Endothelial cell of umbilical vein (primary cell): ENCODE results near the gene PLAGL1. TPM values are rescaled to one million over a fixed set of nuclear protein-coding genes. Genes with fewer than 3 reads are reported as not detected.
A peak's percentile ranks its signal among the peaks of the same experiment; 100 is the strongest.

Source experiments
- BruUV-seq: library from RNA; stranded (reverse); fragments of 400-500 nt; replicated peaks from 2 replicates; lab custom pipeline; 2021; lab: Mats Ljungman, UMichigan
- CTCF ChIA-PET: fragments of 300-600, 350-600 bp; sonication (Branson Sonifier 250); formaldehyde crosslinking; loops from one replicate; lab custom pipeline; 2021; ENCODE audit warnings: antibody characterized with exemption, inconsistent platforms; lab: Charles Lee
- POLR2A ChIA-PET: fragments of 300-600, 350-600 bp; sonication (Branson Sonifier 250); formaldehyde crosslinking; loops from one replicate; lab custom pipeline; 2021; ENCODE audit warnings: antibody characterized with exemption, inconsistent platforms; lab: Charles Lee
- DNase-seq: peaks from one replicate; pipeline ENCODE4 v3.0.0-alpha.2; 2011; ENCODE audit warnings: low read depth, low spot score
- FAIRE-seq: peaks from 2 replicates; lab custom pipeline; 2011; peaks lifted over from hg19 to GRCh38; lab: Jason Lieb, UNC
- H2AFZ ChIP-seq: 2 replicates; pipeline ENCODE4 v1.6.0; 2012; ENCODE audit warnings: low read depth, low read length, control low read depth, inconsistent platforms
- H3K27ac ChIP-seq: 2 replicates; pipeline ENCODE4 v1.5.1; 2011; ENCODE audit warnings: low read depth, mild to moderate bottlenecking, control low read depth, low read length, moderate library complexity; ENCODE audit not compliant: insufficient read depth
- H3K27me3 ChIP-seq, 2 experiments: 2 replicates each; pipeline versions ENCODE4 v1.6.0 to v1.6.1; 2011; ENCODE audit warnings: low read length in 2 of 2, mixed read lengths in 1 of 2; ENCODE audit not compliant: control insufficient read depth in 2 of 2, insufficient read depth in 2 of 2
- H3K36me3 ChIP-seq, 2 experiments: 2 replicates in 1 of 2; 3 replicates in 1 of 2; pipeline ENCODE4 v1.5.1; 2011; ENCODE audit warnings: low read length in 2 of 2, mild to moderate bottlenecking in 1 of 2, moderate library complexity in 1 of 2; ENCODE audit not compliant: control insufficient read depth in 2 of 2, insufficient read depth in 2 of 2; ENCODE audit errors: extremely low read depth in 1 of 2
- H3K4me1 ChIP-seq: 3 replicates; pipeline ENCODE4 v1.5.1; 2011; ENCODE audit warnings: mild to moderate bottlenecking, low read length; ENCODE audit not compliant: control insufficient read depth, insufficient read depth; ENCODE audit errors: extremely low read depth
- H3K4me2 ChIP-seq: 2 replicates; pipeline ENCODE4 v1.6.1; 2011; ENCODE audit warnings: low read length, control low read depth, mixed read lengths; ENCODE audit not compliant: insufficient read depth
- H3K4me3 ChIP-seq, 3 experiments: fragments of 200-600 bp in 1 of 3; sonication (generic), shearing (Covaris generic) in 1 of 3; replicated peaks in 1 of 3; 2 replicates each; pipeline ENCODE4 v1.5.1; 2011 to 2016; ENCODE audit warnings: control low read depth in 3 of 3, low read length in 3 of 3, mild to moderate bottlenecking in 2 of 3, inconsistent platforms in 1 of 3, low read depth in 1 of 3, moderate library complexity in 1 of 3; ENCODE audit not compliant: insufficient read depth in 1 of 3
- H3K79me2 ChIP-seq: 2 replicates; pipeline ENCODE4 v1.6.0; 2012; ENCODE audit warnings: low read length, inconsistent platforms; ENCODE audit not compliant: control insufficient read depth, insufficient read depth
- H3K9ac ChIP-seq: replicated peaks from 2 replicates; pipeline ENCODE3; 2011; ENCODE audit warnings: low read length, control low read depth; ENCODE audit not compliant: insufficient read depth; ENCODE audit errors: extremely low read depth
- H3K9me1 ChIP-seq: replicated peaks from 3 replicates; pipeline ENCODE4 v1.6.0; 2011; ENCODE audit warnings: mild to moderate bottlenecking, low read length; ENCODE audit not compliant: control insufficient read depth, insufficient read depth; ENCODE audit errors: extremely low read depth
- H3K9me3 ChIP-seq: replicated peaks from 2 replicates; pipeline ENCODE4 v1.5.1; 2012; ENCODE audit warnings: low read length, inconsistent platforms; ENCODE audit not compliant: control insufficient read depth, insufficient read depth
- H4K20me1 ChIP-seq: replicated peaks from 2 replicates; pipeline ENCODE3; 2011; ENCODE audit warnings: mild to moderate bottlenecking, low read length; ENCODE audit not compliant: control insufficient read depth, insufficient read depth; ENCODE audit errors: extremely low read depth
- CTCF ChIP-seq, 2 donors: IDR thresholded peaks; 1 replicate in 1 of 2; 2 replicates in 1 of 2; pipeline ENCODE4 v1.5.1; 2011; ENCODE audit warnings: low read length in 2 of 2, mild to moderate bottlenecking in 2 of 2, moderate library complexity in 2 of 2, control low read depth in 1 of 2, inconsistent platforms in 1 of 2, low read depth in 1 of 2; ENCODE audit not compliant: insufficient read depth in 1 of 2; ENCODE audit errors: extremely low read depth in 1 of 2
- EZH2 ChIP-seq: IDR thresholded peaks from 2 replicates; pipeline ENCODE4 v1.6.1; 2012; ENCODE audit warnings: borderline replicate concordance, low read depth, mild to moderate bottlenecking, moderate library complexity, low read length, inconsistent platforms; ENCODE audit not compliant: severe bottlenecking
- FOS ChIP-seq: IDR thresholded peaks from 2 replicates; pipeline ENCODE4 v1.6.1; 2011; ENCODE audit warnings: mild to moderate bottlenecking, low read length, moderate library complexity, borderline replicate concordance; ENCODE audit not compliant: insufficient read depth
- GATA2 ChIP-seq: IDR thresholded peaks from 2 replicates; pipeline ENCODE4 v1.7.0; 2011; ENCODE audit warnings: low read depth, mild to moderate bottlenecking, moderate library complexity, mixed read lengths, low read length; ENCODE audit not compliant: insufficient read length, insufficient read depth
- JUN ChIP-seq: IDR thresholded peaks from 2 replicates; pipeline ENCODE4 v1.6.1; 2011; ENCODE audit warnings: borderline replicate concordance, low read depth; ENCODE audit not compliant: insufficient read length, insufficient read depth
- MYC ChIP-seq: IDR thresholded peaks from one replicate; pipeline ENCODE4 v1.6.1; 2011; ENCODE audit warnings: mild to moderate bottlenecking, low read depth, low read length
- POLR2A ChIP-seq: IDR thresholded peaks from 2 replicates; pipeline ENCODE4 v1.6.1; 2012; ENCODE audit warnings: low read depth, mild to moderate bottlenecking, control low read depth, low read length
- POLR2AphosphoS5 ChIP-seq: IDR thresholded peaks from 2 replicates; pipeline ENCODE4 v1.6.1; 2012; ENCODE audit warnings: low read depth, mild to moderate bottlenecking, control low read depth, low read length, moderate library complexity; ENCODE audit not compliant: insufficient read depth
- dilution Hi-C: fragments of 300-500 bp; cut with MboI; formaldehyde crosslinking; loops from one replicate; pipeline ENCODE4 v1.15.0; 2019; ENCODE audit warnings: low sequenced_read_pairs; ENCODE audit not compliant: extremely low pct_ligation_motif_present
- intact Hi-C: fragments of 100-400 bp; cut with micrococcal nuclease; formaldehyde crosslinking; loops from one replicate; pipeline ENCODE4 v1.10.0; 2022
- polyA plus RNA-seq, 4 experiments: library from polyadenylated mRNA; depleted of rRNA in 3 of 4; stranded (reverse) in 3 of 4; unstranded in 1 of 4; fragments of >200 nt; gene quantifications; 2 replicates each; pipeline versions ENCODE4 v1.2.1 to v1.2.3, GENCODE V29; 2011 to 2012; ENCODE audit warnings: missing spikeins in 1 of 4
- total RNA-seq: library from RNA; stranded (reverse); gene quantifications from 2 replicates; pipeline ENCODE4 v1.2.3, GENCODE V29; 2021
- TF ChIP-seq, protein P1 (sequence below): IDR thresholded peaks from 2 replicates; pipeline ENCODE4 v1.6.1; 2011; ENCODE audit not compliant: insufficient read depth, insufficient read length

Gene PLAGL1
- total and polyA plus RNA-seq, 2 donors (not counting 3 experiments of a cell fraction or from before 2014, with no cell fraction given): 20.9 to 40.4 TPM

- Histone ChIP-seq H2AFZ (no peak overlapping the region), H3K4me1 (no peaks in the 10 kb centered on the region), H3K79me2 (no peaks in the 10 kb centered on the region), H3K27ac (no peak overlapping the region), H4K20me1 (no peaks in the 10 kb centered on the region), H3K36me3 (no peaks in the 10 kb centered on the region), H3K9me1 (no peaks in the 10 kb centered on the region), H3K4me2 (no peak overlapping the region), H3K27me3 (no peaks in the 10 kb centered on the region), H3K9me3 (no peaks in the 10 kb centered on the region), H3K4me3 (no peak overlapping the region), H3K9ac (no peak overlapping the region)
- TF ChIP-seq, protein P1, sequence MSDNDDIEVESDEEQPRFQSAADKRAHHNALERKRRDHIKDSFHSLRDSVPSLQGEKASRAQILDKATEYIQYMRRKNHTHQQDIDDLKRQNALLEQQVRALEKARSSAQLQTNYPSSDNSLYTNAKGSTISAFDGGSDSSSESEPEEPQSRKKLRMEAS: no peak
- no peak for TF ChIP-seq GATA2
- no peak for TF ChIP-seq MYC
- TF ChIP-seq POLR2AphosphoS5: no peak
- TF ChIP-seq POLR2A: no peak
- ChIA-PET POLR2A (no interaction called here), CTCF (interaction anchor here (1.3 kb wide), 1 partner anchor 327 kb away, joined by 4 read pairs; no protein-coding TSS in a partner anchor)
- dilution Hi-C loops: no loop called here
- FAIRE-seq (no peak), DNase-seq (no peak)
- intact Hi-C loops: no loop called here
- BruUV-seq: no TSS peak
Observed at GRCh38 chr6:143902827-143903226, 105.2 kb downstream of the PLAGL1 start.

GRCh38 chr6:143901885-143902750, 105.9 kb downstream of the PLAGL1 start:
- no TSS peak for BruUV-seq
- POLR2A ChIA-PET: no interaction called here
- no peaks in the 10 kb centered on the region for H3K9me1 ChIP-seq
- no peaks in the 10 kb centered on the region for H4K20me1 ChIP-seq
- H3K9me3 ChIP-seq: no peaks in the 10 kb centered on the region
- no peaks in the 10 kb centered on the region for H3K4me1 ChIP-seq
- no peak overlapping the region for H3K9ac ChIP-seq
- peak overlapping the region; percentile 53 for H2AFZ ChIP-seq
- no peaks in the 10 kb centered on the region for H3K36me3 ChIP-seq
- no peak overlapping the region for H3K27ac ChIP-seq
- TF ChIP-seq JUN (no peak), POLR2A (no peak), GATA2 (no peak), MYC (no peak), EZH2 (no peak), POLR2AphosphoS5 (no peak), CTCF (IDR thresholded peaks at IDR 0.05; ENCODE audit: extremely low read depth in 1 of 2, insufficient read depth in 1 of 2, low read depth in 1 of 2, low read length in 2 of 2) (no peak), FOS (no peak)
- TF ChIP-seq, protein P1: no peak
- FAIRE-seq (no peak), DNase-seq (peak; percentile 67)
- H3K4me2 ChIP-seq: peak overlapping the region; percentile 26
- H3K79me2 ChIP-seq: no peaks in the 10 kb centered on the region
- intact Hi-C loops (no loop called here), dilution Hi-C loops (no loop called here)
- CTCF ChIA-PET: interaction anchor here (0.6 to 1.3 kb wide), 2 partner anchors 36 to 326 kb away, joined by 3 to 4 read pairs; no protein-coding TSS in a partner anchor
- H3K4me3 ChIP-seq: no peak overlapping the region
- H3K27me3 ChIP-seq: peaks cover 0 to 2% of the 10 kb centered on the region in 2 experiments
